Right cardiac atrium (tissue), 5 donors: ENCODE measurements around the gene ADSS1. TPM values are rescaled to one million over a fixed set of nuclear protein-coding genes. Genes with fewer than 3 reads are reported as not detected.

Experiments used
- ATAC-seq, 2 donors: fragments of 200-7000 bp; cut with Tn5 transposase; one replicate each; pipeline versions ENCODE4 v1.8.0 to v1.9.1; 2020; ENCODE audit warnings: moderate library complexity in 2 of 2, mild to moderate bottlenecking in 1 of 2
- DNase-seq, 3 donors: peaks; one replicate each; pipeline ENCODE4 v3.0.0-alpha.2; 2020
- H3K27ac ChIP-seq: one replicate; pipeline ENCODE4 v1.5.1; 2013; ENCODE audit warnings: mild to moderate bottlenecking, low read length, control low read depth, moderate library complexity
- H3K27me3 ChIP-seq: one replicate; pipeline ENCODE4 v1.6.1; 2013; ENCODE audit not compliant: control insufficient read depth, insufficient read depth
- H3K4me1 ChIP-seq: one replicate; pipeline ENCODE4 v1.6.1; 2013; ENCODE audit warnings: low read length; ENCODE audit not compliant: control insufficient read depth, insufficient read depth
- H3K4me3 ChIP-seq: one replicate; pipeline ENCODE4 v1.5.1; 2013; ENCODE audit warnings: low read length, control low read depth
- H3K9me3 ChIP-seq: one replicate; pipeline ENCODE4 v1.6.1; 2013; ENCODE audit warnings: low read length; ENCODE audit not compliant: control insufficient read depth
- WGBS: extraction: QIAGEN DNeasy Blood & Tissue Kit; methylation state at CpG from one replicate; pipeline ENCODE4 v1.1.7; 2013; 5-methylcytosine and 5-hydroxymethylcytosine counted together
- intact Hi-C, 4 donors: fragments of 100-400 bp; cut with DNase I; formaldehyde crosslinking; loops; one replicate each; pipeline versions ENCODE4 v1.11.0 to v1.14.0; 2022 to 2023
- polyA plus RNA-seq: library from polyadenylated mRNA; stranded (reverse); fragments of 200-250 nt; gene quantifications from one replicate; pipeline ENCODE4 v1.2.3, GENCODE V29; 2013
- total RNA-seq, 4 donors: library from RNA; stranded (reverse); fragmentation: NEBNext Ultra II Directional; extraction: Animal tissue kit (Norgen Biotek cat#: 25700); gene quantifications; one replicate each; pipeline ENCODE4 v1.2.1, GENCODE V29; 2021
- donor health status: healthy with polysubstance abuse.
- donor health status: DM: no; HTN: yes; CAD: no.
- donor health status: DM: no; HTN: no; CAD: no.
- donor health status: DM: no; HTN: yes; CAD: no; lungs with severe emphysema.
- donor health status: DM: yes; HTN: yes; CAD: no.

The ADSS1 gene
- total and polyA plus RNA-seq, 5 donors = 156 to 217 (median 199) TPM

DNA sequence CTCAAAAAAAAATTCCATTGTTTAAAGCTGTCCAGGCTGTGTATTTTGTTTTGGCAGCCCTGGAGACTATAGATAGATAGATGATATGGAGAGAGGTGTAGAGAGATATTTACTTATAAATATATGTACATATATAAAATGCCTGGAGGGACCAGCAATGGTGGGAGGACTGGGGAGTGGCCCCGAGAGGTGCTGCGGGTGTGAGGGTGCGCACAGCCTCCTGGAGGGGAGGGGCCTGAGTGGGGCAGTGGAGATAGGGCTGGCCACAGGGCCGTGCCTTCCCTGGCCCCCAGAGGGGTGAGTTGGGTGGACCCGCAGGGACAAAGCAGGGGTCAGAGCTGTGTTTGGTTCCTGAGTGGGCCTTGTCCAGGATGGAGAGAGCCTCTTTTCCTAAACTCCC lies 6.5 kb downstream of the ADSS1 start:
- Histone ChIP-seq H3K4me1 (peaks cover 19% of the 10 kb centered on the region), H3K9me3 (no peaks in the 10 kb centered on the region), H3K27ac (no peak overlapping the region), H3K4me3 (no peak overlapping the region), H3K27me3 (no peaks in the 10 kb centered on the region)
- ATAC-seq = no peak
- no peak for DNase-seq
- intact Hi-C loops = no loop called here
- WGBS = 75% methylated on average over 5 of the region's 5 CpGs

DNA sequence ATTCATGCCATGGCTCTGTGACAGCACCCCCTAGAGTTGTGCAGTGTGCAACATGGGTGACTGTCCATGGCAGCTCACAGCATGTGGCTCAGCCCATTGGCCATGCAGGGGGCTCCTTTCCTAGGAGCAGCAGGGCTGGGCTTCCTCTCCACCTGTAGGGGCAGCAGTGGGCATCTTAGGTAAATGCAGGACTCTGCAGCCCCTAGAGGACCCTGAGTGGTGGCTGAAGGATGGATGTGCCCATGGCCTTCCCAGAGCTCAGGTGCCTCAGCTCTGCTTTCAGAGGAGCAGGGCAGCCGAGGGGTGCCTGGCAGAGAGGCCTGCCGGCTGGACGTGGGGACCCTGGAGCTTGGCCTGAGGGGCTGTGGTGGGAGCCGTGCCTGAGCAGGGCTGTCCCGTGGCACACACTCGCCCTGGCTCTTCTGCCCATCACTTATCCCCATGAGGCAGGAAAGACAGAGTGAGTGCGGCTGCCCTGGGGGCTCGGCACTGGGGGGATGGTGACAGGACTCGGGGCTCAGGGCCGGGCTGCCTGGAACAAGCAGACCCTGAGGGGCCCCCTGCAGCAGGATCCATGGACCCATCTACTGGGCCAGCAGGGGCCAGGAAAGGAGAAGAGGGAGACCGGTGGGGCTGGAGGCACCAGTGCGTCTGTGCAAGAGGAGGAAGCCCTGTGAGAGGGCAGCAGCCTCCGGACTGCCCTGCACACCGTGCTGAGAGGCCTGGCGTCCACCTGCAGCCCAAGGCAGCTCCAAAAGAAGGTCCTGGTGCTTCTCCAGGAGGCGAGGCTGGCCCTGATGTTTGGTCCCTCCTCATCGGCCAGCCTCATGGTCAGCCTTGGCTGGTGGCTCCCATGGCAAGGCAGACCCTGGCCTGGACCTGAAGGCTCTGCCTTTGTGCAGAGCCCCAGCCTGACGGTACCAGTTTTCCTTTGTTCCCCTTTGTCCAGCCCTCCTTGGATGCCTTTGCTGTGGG lies 7.6 kb downstream of the ADSS1 start:
- Histone ChIP-seq H3K27ac (peak overlapping the region; percentile 79), H3K9me3 (no peaks in the 10 kb centered on the region), H3K4me3 (no peak overlapping the region), H3K4me1 (peaks cover 25% of the 10 kb centered on the region), H3K27me3 (no peaks in the 10 kb centered on the region)
- 83% methylated on average over 18 of the region's 18 CpGs for WGBS
- intact Hi-C loops = no loop called here
- ATAC-seq (no peak), DNase-seq (no peak)

DNA sequence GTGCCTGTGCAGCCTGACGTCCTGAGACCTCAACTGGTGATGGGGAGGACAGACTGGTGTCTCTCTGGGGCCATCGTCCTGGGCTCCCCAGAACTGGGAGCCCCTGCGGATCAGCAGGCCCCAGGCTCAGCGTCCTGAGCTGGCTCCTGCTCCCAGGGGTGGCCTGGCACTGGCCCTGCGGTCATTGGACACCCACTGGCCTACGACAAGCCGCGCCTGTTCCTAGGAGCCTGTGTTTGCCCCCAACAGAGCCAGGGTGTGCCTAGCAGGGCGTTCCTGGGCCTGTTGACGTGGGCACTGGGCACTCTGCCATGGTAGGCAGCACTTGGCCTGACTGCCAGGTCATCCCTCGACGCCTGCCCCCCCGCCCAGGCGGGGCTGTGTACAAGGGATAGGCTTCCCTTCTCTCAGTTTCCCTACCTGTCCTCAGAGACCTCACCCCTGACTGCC lies 8.4 kb downstream of the ADSS1 start:
- Histone ChIP-seq H3K4me3 (no peak overlapping the region), H3K27me3 (no peaks in the 10 kb centered on the region), H3K9me3 (no peaks in the 10 kb centered on the region), H3K4me1 (peaks cover 25% of the 10 kb centered on the region), H3K27ac (peak overlapping the region; percentile 79)
- intact Hi-C loops = no loop called here
- ATAC-seq (peak; percentile 42 to 55), DNase-seq (peak; percentile 82 to 92 (median 91))
- 63% methylated on average over 14 of the region's 14 CpGs for WGBS

DNA sequence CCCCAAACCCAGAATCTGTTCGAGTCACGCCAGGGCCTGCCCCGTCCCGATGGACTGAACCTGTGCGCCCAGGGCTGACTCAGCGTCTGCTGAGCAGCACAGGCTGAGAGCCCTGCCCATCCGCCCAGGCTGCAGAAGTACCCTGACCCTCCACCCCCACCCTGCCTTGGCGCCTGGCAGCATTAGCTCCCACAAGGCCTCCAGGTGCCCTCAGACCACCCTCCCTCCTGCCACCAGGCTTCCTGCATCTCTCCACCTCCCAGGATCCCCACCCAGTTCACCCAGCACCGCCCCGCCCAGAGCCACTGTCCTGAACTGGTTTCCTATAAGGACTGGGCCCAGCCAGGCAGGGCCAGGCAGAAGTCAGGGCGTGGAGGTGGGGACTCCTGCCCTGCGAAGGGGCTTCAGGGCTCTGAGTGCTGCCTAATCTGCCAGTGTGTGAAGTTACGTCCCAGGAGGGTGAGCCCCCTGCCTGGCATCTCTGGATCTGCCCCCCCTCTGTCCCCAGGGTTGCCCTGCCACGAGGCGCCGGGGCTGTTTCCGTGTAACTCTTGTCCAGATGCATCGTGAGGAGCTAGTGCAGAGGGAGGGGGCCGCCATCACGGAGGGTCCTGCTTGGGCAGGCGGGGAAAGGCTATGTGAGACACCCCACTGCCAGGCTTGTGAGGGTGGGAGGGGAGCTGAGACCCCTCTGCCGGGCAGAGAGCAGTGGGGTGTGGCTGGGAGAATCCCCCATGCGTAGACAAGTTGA lies 9.1 kb downstream of the ADSS1 start:
- no peak overlapping the region for H3K4me3 ChIP-seq
- H3K4me1 ChIP-seq = peaks cover 25% of the 10 kb centered on the region
- 80% methylated on average over 23 of the region's 23 CpGs for WGBS
- H3K27me3 ChIP-seq = no peaks in the 10 kb centered on the region
- peak overlapping the region; percentile 79 for H3K27ac ChIP-seq
- intact Hi-C loops = no loop called here
- H3K9me3 ChIP-seq = no peaks in the 10 kb centered on the region
- peak in 1 of 2 donors; percentile 1 for ATAC-seq
- DNase-seq = peak in 1 of 3 donors; percentile 72

GRCh38 chr14:104734051-104734587 lies 10.1 kb downstream of the ADSS1 start:
- no peak for ATAC-seq
- no peaks in the 10 kb centered on the region for H3K9me3 ChIP-seq
- DNase-seq = peak in 1 of 3 donors; percentile 57
- no peak overlapping the region for H3K4me3 ChIP-seq
- peak overlapping the region; percentile 79 for H3K27ac ChIP-seq
- H3K27me3 ChIP-seq = no peaks in the 10 kb centered on the region
- 76% methylated on average over 6 of the region's 6 CpGs for WGBS
- intact Hi-C loops = no loop called here
- H3K4me1 ChIP-seq = peaks cover 25% of the 10 kb centered on the region

GRCh38 chr14:104734601-104734990 lies 10.6 kb downstream of the ADSS1 start:
- Histone ChIP-seq H3K4me3 (no peak overlapping the region), H3K27me3 (no peaks in the 10 kb centered on the region), H3K9me3 (no peaks in the 10 kb centered on the region), H3K27ac (peak overlapping the region; percentile 79), H3K4me1 (peaks cover 25% of the 10 kb centered on the region)
- ATAC-seq (no peak), DNase-seq (peak in 1 of 3 donors; percentile 63)
- intact Hi-C loops = no loop called here
- WGBS = 94% methylated on average over 9 of the region's 9 CpGs

DNA sequence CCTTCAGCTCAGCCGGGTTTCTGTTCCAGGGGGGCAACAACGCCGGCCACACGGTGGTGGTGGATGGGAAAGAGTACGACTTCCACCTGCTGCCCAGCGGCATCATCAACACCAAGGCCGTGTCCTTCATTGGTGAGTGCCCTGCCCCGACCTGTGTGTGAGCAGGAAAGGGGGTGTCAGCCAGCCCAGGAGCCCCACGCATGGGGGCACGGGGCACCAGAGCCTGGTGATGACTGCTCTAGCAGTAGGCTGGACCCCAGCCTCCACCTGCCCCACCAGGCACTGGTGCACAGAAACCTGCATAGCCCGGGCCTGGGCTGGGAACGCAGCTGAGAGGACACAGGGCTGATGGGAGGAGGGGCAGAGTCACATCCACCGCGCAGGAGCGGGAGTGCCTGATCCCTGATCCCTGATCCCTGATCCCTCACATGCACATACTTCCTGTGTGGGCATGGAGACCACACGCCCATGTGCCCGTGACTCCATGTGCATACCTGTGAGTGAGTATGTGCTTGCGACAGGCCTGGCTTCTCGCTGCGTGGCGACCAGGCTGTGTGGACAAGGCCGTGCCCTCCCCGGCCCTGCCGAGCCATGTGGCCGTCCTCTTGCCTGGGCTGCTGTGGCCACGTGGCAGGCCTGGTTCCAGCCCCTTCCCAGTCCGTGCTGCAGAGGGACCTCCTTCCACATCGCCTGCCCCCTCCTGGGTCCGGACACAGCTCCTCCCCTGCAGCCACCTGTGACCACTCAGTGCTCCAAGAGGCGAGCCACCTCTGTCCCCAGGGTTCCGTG lies 11.2 kb downstream of the ADSS1 start:
- peak; percentile 1 to 2 for ATAC-seq
- DNase-seq = peak in 2 of 3 donors; percentile 79 to 81

DNA sequence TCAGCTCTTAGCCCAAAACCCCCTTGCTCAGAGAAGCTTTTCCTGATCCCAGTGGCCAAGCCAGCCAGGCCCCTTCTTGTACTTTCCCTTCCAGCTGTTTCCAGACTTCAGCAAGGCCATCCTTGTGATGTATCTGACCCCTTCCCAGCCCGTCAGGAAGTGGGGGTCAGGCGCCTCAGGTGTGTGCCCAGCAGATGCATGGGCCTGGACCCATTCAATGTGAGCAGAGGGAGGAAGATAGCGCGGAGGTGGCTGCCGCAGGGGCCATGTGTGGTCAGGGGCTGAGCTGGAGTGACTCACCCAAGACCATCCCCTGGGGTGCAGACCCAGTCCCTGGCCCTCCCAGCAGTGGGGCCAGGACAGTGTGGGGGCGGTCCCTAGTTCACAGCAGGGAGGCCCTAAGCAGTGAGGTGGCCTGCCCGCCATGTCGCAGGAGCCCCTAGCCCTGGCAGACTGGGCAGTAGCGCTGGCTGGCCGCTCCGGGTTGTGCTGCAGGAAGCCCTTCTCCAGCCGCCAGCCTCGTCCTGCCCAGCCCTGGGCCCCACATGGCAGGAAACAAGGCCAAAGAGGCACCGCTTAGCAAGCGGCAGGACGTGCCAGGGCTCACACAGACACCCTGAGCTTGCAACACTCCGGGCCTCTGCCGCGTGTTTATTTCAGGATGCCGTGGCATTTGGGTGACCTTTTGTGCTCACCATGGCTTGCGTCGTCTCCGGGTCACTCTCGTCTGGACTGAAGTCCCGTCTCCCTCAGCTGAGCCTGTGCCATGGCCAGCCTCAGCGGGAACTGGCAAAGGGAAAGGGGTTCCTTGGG lies 12.0 kb downstream of the ADSS1 start:
- peak; percentile 86 to 88 for ATAC-seq
- intact Hi-C loops = no loop called here
- Histone ChIP-seq H3K9me3 (no peaks in the 10 kb centered on the region), H3K27me3 (no peaks in the 10 kb centered on the region), H3K4me1 (peaks cover 25% of the 10 kb centered on the region), H3K27ac (peak overlapping the region; percentile 79), H3K4me3 (no peak overlapping the region)
- WGBS = 29% methylated on average over 26 of the region's 26 CpGs
- peak; percentile 94 to 97 (median 96) for DNase-seq

More for the DNA sequence above, 11.2 kb downstream of the ADSS1 start:
- Histone ChIP-seq H3K9me3 (no peaks in the 10 kb centered on the region), H3K4me3 (no peak overlapping the region), H3K27me3 (no peaks in the 10 kb centered on the region), H3K27ac (peak overlapping the region; percentile 79), H3K4me1 (peaks cover 25% of the 10 kb centered on the region)
- intact Hi-C loops = no loop called here
- WGBS = 77% methylated on average over 31 of the region's 31 CpGs

DNA sequence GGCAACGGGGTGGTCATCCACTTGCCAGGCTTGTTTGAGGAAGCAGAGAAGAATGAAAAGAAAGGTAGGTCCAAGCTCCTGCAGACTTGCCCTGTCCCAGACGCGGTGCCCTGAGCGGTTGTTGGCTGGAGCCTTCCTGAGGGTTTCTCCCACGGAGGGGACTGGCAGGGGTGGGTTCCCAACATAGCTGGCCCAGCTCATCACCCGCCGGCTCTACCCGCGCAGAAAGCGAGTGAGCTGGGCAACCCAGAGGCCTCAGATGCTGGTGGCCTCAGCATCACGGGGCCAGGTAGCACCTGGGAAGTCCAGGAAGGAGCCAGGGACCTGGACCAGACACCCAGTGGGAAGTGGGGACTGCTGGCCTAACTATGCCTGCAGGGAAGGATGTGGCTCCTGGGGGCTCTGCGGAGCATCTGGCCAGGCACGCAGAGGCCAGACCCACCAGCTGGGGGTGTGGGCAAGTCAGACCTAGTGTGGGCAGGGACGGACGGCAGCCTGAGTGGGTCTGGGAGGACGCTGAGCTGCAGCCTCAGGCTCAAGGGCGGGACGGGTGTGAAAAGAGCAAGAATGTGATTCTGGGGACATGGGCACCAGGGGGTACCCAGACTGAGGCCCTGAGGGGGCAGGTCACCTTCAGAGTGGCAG lies 14.5 kb downstream of the ADSS1 start:
- no peak for ATAC-seq
- WGBS = 93% methylated on average over 18 of the region's 18 CpGs
- no peak overlapping the region for H3K27ac ChIP-seq

More for the DNA sequence above, 14.5 kb downstream of the ADSS1 start:
- Histone ChIP-seq H3K4me3 (no peak overlapping the region), H3K27me3 (no peaks in the 10 kb centered on the region), H3K9me3 (no peaks in the 10 kb centered on the region), H3K4me1 (peaks cover 20% of the 10 kb centered on the region)
- peak in 1 of 3 donors; percentile 57 for DNase-seq
- intact Hi-C loops = no loop called here
